B cell (primary cell): ENCODE measurements around the gene COX6A2. TPM values are rescaled to one million over a fixed set of nuclear protein-coding genes. Genes with fewer than 3 reads are reported as not detected.
"Not testable (repeated sequence)": the region's sequence is repeated elsewhere in the genome, so short reads cannot be mapped to it uniquely, and the experiment has no call there.

Experiments used
- ATAC-seq: fragments of 200-7000 bp; cut with Tn5 transposase; one replicate; pipeline ENCODE4 v1.10.0; 2021; ENCODE audit warnings: low read depth, mild to moderate bottlenecking, moderate number of reproducible peaks, moderate library complexity
- CTCF ChIA-PET: fragments of 350-600 bp; sonication (Branson Sonifier 250); formaldehyde crosslinking; loops from one replicate; lab custom pipeline; 2021; ENCODE audit warnings: antibody characterized with exemption, inconsistent platforms; lab: Charles Lee
- POLR2A ChIA-PET: fragments of 350-600 bp; sonication (Branson Sonifier 250); formaldehyde crosslinking; loops from one replicate; lab custom pipeline; 2021; ENCODE audit warnings: antibody characterized with exemption; lab: Charles Lee
- DNase-seq: peaks from one replicate; pipeline ENCODE4 v3.0.0; 2013
- H2AFZ ChIP-seq: 2 replicates; pipeline ENCODE4 v1.6.1; 2012; ENCODE audit warnings: mild to moderate bottlenecking, low read depth, low read length; ENCODE audit not compliant: insufficient read depth, poor library complexity, severe bottlenecking
- H3K27ac ChIP-seq, 2 donors: 1 replicate in 1 of 2; 2 replicates in 1 of 2; pipeline ENCODE4 v1.5.1; 2012 to 2013; ENCODE audit warnings: low read length in 2 of 2, mild to moderate bottlenecking in 2 of 2, moderate library complexity in 1 of 2
- H3K27me3 ChIP-seq, 4 experiments: fragments of 200-600 bp in 1 of 4; sonication (generic) in 1 of 4; replicated peaks in 1 of 4; 1 replicate in 2 of 4; 2 replicates in 2 of 4; pipeline versions ENCODE4 v1.6.1 to v1.7.0; 2013 to 2016; ENCODE audit warnings: low read length in 3 of 4, mild to moderate bottlenecking in 2 of 4, mixed read lengths in 1 of 4, moderate library complexity in 1 of 4; ENCODE audit not compliant: insufficient read depth in 4 of 4, control insufficient read depth in 3 of 4; ENCODE audit errors: control extremely low read depth in 1 of 4
- H3K36me3 ChIP-seq, 2 experiments: replicated peaks in 1 of 2; 1 replicate in 1 of 2; 2 replicates in 1 of 2; pipeline versions ENCODE4 v1.6.1 to v1.7.1; 2013; ENCODE audit warnings: low read length in 1 of 2; ENCODE audit not compliant: insufficient read depth in 2 of 2, control insufficient read depth in 1 of 2; ENCODE audit errors: control extremely low read depth in 1 of 2, extremely low read depth in 1 of 2
- H3K4me1 ChIP-seq, 2 donors: fragments of 200-600 bp in 1 of 2; sonication (generic) in 1 of 2; 1 replicate in 1 of 2; 2 replicates in 1 of 2; pipeline versions ENCODE4 v1.5.1 to v1.6.1; 2013 to 2017; ENCODE audit warnings: low read length in 2 of 2; ENCODE audit not compliant: control insufficient read depth in 2 of 2, insufficient read depth in 2 of 2
- H3K4me2 ChIP-seq: replicated peaks from 2 replicates; pipeline ENCODE3; 2012; ENCODE audit warnings: mild to moderate bottlenecking, low read depth, low read length; ENCODE audit not compliant: poor library complexity, severe bottlenecking
- H3K4me3 ChIP-seq, 5 experiments: fragments of 200-600 bp in 1 of 5; sonication (generic) in 1 of 5; 1 replicate in 3 of 5; 2 replicates in 2 of 5; pipeline versions ENCODE4 v1.5.1 to v1.7.0; 2011 to 2016; ENCODE audit warnings: low read length in 4 of 5, mild to moderate bottlenecking in 4 of 5, low read depth in 2 of 5, control low read depth in 1 of 5, moderate library complexity in 1 of 5; ENCODE audit not compliant: insufficient read depth in 1 of 5; ENCODE audit errors: control extremely low read depth in 1 of 5, extremely low read depth in 1 of 5
- H3K79me2 ChIP-seq: fragments of 200-600 bp; sonication (generic); one replicate; pipeline ENCODE4 v1.6.0; 2016; ENCODE audit warnings: low read length; ENCODE audit not compliant: control insufficient read depth, insufficient read depth
- H3K9ac ChIP-seq: fragments of 200-600 bp; sonication (generic); 2 replicates; pipeline ENCODE4 v1.6.1; 2017; ENCODE audit warnings: mild to moderate bottlenecking, low read length, moderate library complexity
- H3K9me3 ChIP-seq, 3 donors: one replicate each; pipeline versions ENCODE4 v1.6.1 to v1.7.1; 2013; ENCODE audit warnings: low read length in 2 of 3; ENCODE audit not compliant: control insufficient read depth in 2 of 3, insufficient read depth in 1 of 3; ENCODE audit errors: control extremely low read depth in 1 of 3
- H4K20me1 ChIP-seq: 2 replicates; pipeline ENCODE4 v1.6.0; 2012; ENCODE audit warnings: mild to moderate bottlenecking, low read length; ENCODE audit not compliant: insufficient read depth, control insufficient read depth, poor library complexity, severe bottlenecking
- H3K27ac Mint-ChIP-seq: one replicate; pipeline ENCODE4 v1.8.0; 2021; ENCODE audit warnings: mixed read lengths
- H3K27me3 Mint-ChIP-seq: one replicate; pipeline ENCODE4 v1.8.0; 2021; ENCODE audit warnings: mixed read lengths
- H3K4me1 Mint-ChIP-seq: one replicate; pipeline ENCODE4 v1.8.0; 2021; ENCODE audit warnings: mixed read lengths
- H3K4me3 Mint-ChIP-seq: one replicate; pipeline ENCODE4 v1.8.0; 2021; ENCODE audit warnings: mixed read lengths
- H3K9me3 Mint-ChIP-seq: one replicate; pipeline ENCODE4 v1.8.0; 2022; ENCODE audit warnings: mixed read lengths; ENCODE audit not compliant: insufficient read depth
- EZH2 ChIP-seq: IDR thresholded peaks from 2 replicates; pipeline ENCODE4 v1.6.1; 2012; ENCODE audit warnings: borderline replicate concordance, low read depth, mild to moderate bottlenecking, moderate library complexity, low read length; ENCODE audit not compliant: insufficient read depth, poor library complexity, severe bottlenecking
- WGBS: methylation state at CpG from one replicate; pipeline ENCODE4 v1.1.5; 2013; ENCODE audit warnings: missing lambda C conversion rate; ENCODE audit not compliant: insufficient coverage; 5-methylcytosine and 5-hydroxymethylcytosine counted together
- intact Hi-C: fragments of 100-400 bp; cut with micrococcal nuclease; formaldehyde crosslinking; loops from one replicate; pipeline ENCODE4 v1.10.0; 2022
- polyA plus RNA-seq: library from polyadenylated mRNA; depleted of rRNA; stranded (reverse); fragments of >200 nt; gene quantifications from 2 replicates; pipeline ENCODE4 v1.2.3, GENCODE V29; 2012
- total RNA-seq, 2 donors: library from RNA; stranded (reverse); fragments of 120-200 nt in 1 of 2; gene quantifications; 1 replicate in 1 of 2; 2 replicates in 1 of 2; pipeline versions ENCODE4 v1.2.3 to v1.2.4, GENCODE V29; 2013 to 2022
- TF ChIP-seq, protein P1 (sequence below): fragments of 200-600 bp; IDR thresholded peaks from one replicate; pipeline ENCODE4 v1.8.0; 2022; ENCODE audit warnings: antibody characterized with exemption, mild to moderate bottlenecking

The COX6A2 gene
- total and polyA plus RNA-seq, 2 donors (not counting 1 experiment from before 2014, with no cell fraction given), result not detected

DNA sequence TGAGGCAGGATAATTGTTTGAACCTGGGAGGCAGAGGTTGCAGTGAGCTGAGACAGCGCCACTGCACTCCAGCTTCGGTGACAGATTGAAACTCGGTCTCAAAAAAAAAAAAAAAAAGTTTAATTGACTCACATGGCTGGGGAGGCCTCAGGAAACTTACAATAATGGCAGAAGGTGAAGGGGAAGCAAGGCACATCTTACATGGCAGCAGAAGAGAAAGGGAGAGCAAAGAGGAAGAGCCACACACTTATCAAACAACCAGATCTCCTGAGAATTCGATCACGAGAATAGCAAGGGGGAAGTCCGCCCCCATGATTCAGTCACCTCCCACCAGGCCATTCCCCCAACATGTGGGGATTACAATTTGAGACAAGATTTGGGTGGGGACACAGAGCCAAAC is 17.8 kb upstream of the COX6A2 start:
- H3K27me3 Mint-ChIP-seq, ATAC-seq, H3K9me3 ChIP-seq, H2AFZ ChIP-seq, H4K20me1 ChIP-seq, H3K27ac Mint-ChIP-seq, POLR2A ChIA-PET, H3K4me3 Mint-ChIP-seq, H3K9ac ChIP-seq, intact Hi-C loops, H3K4me1 ChIP-seq, H3K4me2 ChIP-seq, H3K27ac ChIP-seq, H3K27me3 ChIP-seq, H3K79me2 ChIP-seq, H3K36me3 ChIP-seq, DNase-seq, H3K4me1 Mint-ChIP-seq, H3K9me3 Mint-ChIP-seq, H3K4me3 ChIP-seq: not testable (repeated sequence)
- WGBS, result 100% methylated on average over 1 of the region's 6 CpGs
- CTCF ChIA-PET, result interaction anchor here (0.7 to 4.9 kb wide), 4 partner anchors 11 to 491 kb away, joined by 3 to 63 read pairs (median 23); partner anchors contain the start of genes ARMC5 and HSD3B7

DNA sequence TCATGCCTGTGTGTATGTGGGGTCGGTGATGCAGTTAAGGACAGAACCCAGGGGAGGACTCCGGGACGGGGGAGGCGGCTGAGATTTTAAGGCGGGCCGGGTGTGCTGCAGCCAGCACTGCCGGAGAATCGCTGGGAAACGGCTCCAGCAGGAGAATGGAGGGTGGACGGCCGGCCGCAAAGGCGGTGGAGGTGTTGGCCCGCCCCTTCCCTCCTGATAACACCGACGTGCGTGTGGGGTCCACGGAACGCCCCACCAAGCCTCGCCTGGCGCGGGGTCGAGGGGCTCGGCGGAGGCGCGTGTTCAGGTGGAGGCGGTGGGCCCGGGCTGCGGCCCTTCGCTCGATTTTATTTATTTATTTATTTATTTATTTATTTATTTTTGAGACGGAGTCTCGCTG is 13.8 kb upstream of the COX6A2 start:
- no peak for DNase-seq
- Mint-ChIP-seq H3K27ac (no peak overlapping the region), H3K4me1 (peaks cover 19% of the 10 kb centered on the region), H3K27me3 (peaks cover 3% of the 10 kb centered on the region), H3K9me3 (no peaks in the 10 kb centered on the region), H3K4me3 (peak overlapping the region; percentile 82)
- H3K4me1 ChIP-seq, result peaks cover 11 to 12% of the 10 kb centered on the region in 2 donors
- intact Hi-C loops, result loop anchor here (2.0 to 5.0 kb wide), 3 partner anchors 17 to 240 kb away; partner anchors contain the start of genes ARMC5 and PYCARD
- H3K4me2 ChIP-seq, result peak overlapping the region; percentile 100
- no peak for ATAC-seq
- H3K79me2 ChIP-seq, result no peaks in the 10 kb centered on the region
- no peak overlapping the region for H3K27ac ChIP-seq
- H4K20me1 ChIP-seq, result no peaks in the 10 kb centered on the region
- H3K27me3 ChIP-seq, result peaks cover 0 to 6% (median 2%) of the 10 kb centered on the region in 4 experiments
- POLR2A ChIA-PET, result interaction anchor here (0.6 to 0.9 kb wide), 3 partner anchors 262 to 447 kb away, joined by 3 to 4 read pairs (median 3); partner anchors contain the start of gene FUS
- 79% methylated on average over 15 of the region's 34 CpGs for WGBS
- peak overlapping the region in 1 of 5 experiments; percentile 71 for H3K4me3 ChIP-seq
- CTCF ChIA-PET, result interaction anchor here (0.6 to 4.9 kb wide), 12 partner anchors 10 to 597 kb away, joined by 3 to 63 read pairs (median 6); partner anchors contain the start of genes ARMC5 and HSD3B7
- TF ChIP-seq, protein P1, sequence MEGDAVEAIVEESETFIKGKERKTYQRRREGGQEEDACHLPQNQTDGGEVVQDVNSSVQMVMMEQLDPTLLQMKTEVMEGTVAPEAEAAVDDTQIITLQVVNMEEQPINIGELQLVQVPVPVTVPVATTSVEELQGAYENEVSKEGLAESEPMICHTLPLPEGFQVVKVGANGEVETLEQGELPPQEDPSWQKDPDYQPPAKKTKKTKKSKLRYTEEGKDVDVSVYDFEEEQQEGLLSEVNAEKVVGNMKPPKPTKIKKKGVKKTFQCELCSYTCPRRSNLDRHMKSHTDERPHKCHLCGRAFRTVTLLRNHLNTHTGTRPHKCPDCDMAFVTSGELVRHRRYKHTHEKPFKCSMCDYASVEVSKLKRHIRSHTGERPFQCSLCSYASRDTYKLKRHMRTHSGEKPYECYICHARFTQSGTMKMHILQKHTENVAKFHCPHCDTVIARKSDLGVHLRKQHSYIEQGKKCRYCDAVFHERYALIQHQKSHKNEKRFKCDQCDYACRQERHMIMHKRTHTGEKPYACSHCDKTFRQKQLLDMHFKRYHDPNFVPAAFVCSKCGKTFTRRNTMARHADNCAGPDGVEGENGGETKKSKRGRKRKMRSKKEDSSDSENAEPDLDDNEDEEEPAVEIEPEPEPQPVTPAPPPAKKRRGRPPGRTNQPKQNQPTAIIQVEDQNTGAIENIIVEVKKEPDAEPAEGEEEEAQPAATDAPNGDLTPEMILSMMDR, result no peak
- TF ChIP-seq EZH2, result no peak
- no peaks in the 10 kb centered on the region for H3K36me3 ChIP-seq
- H3K9me3 ChIP-seq, result no peaks in the 10 kb centered on the region
- H2AFZ ChIP-seq, result peak overlapping the region; percentile 98
- H3K9ac ChIP-seq, result no peak overlapping the region
